GM19438 (cell line): ENCODE measurements around the gene MGAT4D.
"Not testable (repeated sequence)": the region's sequence is repeated elsewhere in the genome, so short reads cannot be mapped to it uniquely, and the experiment has no call there.

Experiments
- ATAC-seq: cut with Tn5 transposase; IDR thresholded peaks from one replicate; pipeline ENCODE4 v1.9.1; 2021; ENCODE audit warnings: low read depth; ENCODE audit not compliant: unreplicated experiment

The MGAT4D gene

GRCh38 chr4:140497747-140498636, at the start of gene MGAT4D:
Gene MGAT4D, minus strand, starts transcription at chr4:140498293. Its CDS starts 71 bp downstream, at chr4:140498222.
- no peak for ATAC-seq

GRCh38 chr4:140533951-140534480, 35.9 kb upstream of the MGAT4D start:
- ATAC-seq = no peak

GRCh38 chr4:140529434-140529833, 31.3 kb upstream of the MGAT4D start:
- ATAC-seq = no peak

GRCh38 chr4:140523857-140524742, 26.0 kb upstream of the MGAT4D start, which contains the start of gene ELMOD2:
Gene ELMOD2, plus strand, starts transcription at chr4:140524168. Its CDS starts 1,261 bp downstream, at chr4:140525429.
- peak; percentile 99 for ATAC-seq

- ATAC-seq = peak; percentile 9
Measured at GRCh38 chr4:140523370-140523856, 25.3 kb upstream of the MGAT4D start.

DNA sequence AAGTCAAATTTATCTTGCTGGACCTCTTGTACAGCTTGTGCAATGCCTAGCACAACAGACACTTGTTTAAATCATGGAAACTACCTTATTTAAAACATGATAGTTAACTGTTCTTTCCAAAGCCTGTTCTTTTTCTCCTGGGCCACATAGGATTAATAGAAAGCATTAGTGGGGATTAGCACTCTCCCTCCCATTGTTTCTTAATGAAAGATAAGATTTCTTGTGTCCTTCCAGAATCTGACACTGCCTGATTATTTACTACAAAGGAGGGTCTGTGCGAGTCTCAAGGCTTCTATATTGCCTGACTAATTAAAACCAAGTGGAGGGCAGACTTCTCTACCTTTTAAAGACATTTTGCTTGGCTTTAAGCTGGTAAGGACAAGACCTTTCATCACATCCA, 17.3 kb upstream of the MGAT4D start:
- no peak for ATAC-seq

DNA sequence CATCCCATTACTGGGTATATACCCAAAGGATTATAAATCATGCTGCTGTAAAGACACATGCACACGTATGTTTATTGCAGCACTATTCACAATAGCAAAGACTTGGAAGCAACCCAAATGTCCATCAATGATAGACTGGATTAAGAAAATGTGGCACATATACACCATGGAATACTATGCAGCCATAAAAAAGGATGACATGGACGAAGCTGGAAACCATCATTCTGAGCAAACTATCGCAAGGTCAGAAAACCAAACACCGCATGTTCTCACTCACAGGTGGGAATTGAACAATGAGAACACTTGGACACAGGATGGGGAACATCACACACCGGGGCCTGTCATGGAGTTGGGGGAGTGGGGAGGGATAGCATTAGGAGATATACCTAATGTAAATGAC, 15.7 kb upstream of the MGAT4D start:
- ATAC-seq = not testable (repeated sequence)

DNA sequence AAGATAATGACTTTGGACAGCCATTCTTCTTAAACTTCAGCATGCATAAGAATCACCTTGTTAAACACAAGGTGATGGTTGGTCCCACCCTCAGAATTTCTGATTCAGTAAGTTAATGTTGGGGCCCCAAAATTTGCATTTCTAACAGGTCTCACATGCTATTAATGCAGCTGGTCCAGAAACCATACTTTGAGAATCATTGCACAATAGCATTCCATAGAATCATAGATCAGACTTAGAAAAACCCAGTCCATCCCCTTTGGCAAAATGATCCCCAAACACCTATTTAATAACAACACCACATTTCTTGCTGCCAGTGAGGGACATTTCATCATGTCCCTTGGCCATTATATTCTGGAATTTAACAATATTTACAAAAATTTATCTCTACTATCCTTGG, 6.2 kb upstream of the MGAT4D start:
- no peak for ATAC-seq

- no peak for ATAC-seq
Measured at GRCh38 chr4:140499391-140499790, 1.3 kb upstream of the MGAT4D start.

DNA sequence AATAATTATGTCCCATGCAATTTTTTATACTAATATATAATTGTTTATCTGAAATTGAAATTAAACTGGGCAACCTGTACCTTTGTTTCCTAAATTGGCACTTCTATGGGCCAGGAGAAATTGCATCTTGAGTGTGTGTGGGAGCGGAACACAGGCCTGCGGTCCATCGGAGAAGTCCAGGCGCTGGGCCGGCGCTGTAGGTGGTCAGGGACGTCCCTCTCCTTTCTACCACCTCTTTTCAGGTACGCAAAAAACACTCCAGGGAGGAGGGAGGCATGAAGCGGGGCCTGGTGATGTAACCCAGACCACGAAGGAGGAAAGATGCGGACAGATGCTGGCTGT, 717 bp downstream of the MGAT4D start:
- ATAC-seq = no peak

DNA sequence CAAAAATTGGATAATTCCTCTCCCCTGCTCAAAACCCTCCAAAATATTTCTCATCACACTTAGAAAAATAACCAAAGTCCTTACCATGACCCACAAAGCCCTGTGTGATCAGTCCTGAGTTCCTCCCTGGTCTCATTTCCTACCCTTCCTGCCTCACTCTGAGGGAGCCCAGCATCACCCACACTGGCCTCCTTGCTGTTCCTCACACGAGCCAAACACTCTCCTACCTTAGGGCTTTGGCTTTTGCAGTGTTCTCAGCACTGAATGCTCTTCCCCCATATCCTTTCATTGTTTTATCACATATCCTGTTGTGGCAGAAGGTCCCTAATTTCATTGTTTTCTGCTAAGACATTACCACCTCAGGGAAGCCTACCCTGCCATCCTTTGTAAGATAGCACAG, 12.2 kb downstream of the MGAT4D start:
- no peak for ATAC-seq

DNA sequence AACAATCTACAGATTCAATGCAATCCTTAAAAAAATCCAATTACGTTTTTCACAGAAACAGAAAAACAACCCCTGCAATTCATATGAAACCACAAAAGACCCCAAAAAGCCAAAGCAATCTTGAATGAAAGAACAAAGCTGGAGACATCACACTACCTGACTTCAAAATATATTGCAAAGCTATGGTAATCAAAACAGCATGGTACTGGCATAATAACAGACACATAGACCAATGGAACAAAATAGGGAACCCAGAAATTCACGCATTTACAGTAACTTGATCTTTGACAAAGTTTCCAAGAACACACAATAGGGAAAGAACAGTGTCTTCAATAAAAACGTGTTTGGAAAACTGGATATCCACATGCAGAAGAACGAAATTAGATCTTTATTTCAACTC, 14.6 kb downstream of the MGAT4D start:
- no peak for ATAC-seq

DNA sequence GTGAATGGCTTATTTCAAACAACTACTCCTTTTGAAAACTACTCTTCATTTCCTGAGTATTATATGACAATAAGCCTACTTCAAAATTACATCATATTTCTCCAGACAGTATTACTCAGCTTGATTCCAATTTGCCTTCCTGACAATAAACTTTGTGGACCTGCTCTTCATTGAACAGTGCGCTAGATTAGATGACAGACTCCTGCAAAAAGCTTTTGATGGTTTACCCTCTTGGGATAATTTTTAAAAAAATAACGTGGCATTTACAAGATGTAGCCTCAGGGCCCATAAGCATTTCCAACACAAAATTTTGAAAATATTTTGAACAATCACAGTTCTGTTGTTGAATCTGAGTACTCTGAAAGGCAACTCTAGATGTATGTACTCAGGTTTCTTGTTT, 25.9 kb downstream of the MGAT4D start:
- no peak for ATAC-seq

- no peak for ATAC-seq
Measured at GRCh38 chr4:140469791-140470733, 28.0 kb downstream of the MGAT4D start.

GRCh38 chr4:140466146-140466545, 31.9 kb downstream of the MGAT4D start:
- no peak for ATAC-seq

DNA sequence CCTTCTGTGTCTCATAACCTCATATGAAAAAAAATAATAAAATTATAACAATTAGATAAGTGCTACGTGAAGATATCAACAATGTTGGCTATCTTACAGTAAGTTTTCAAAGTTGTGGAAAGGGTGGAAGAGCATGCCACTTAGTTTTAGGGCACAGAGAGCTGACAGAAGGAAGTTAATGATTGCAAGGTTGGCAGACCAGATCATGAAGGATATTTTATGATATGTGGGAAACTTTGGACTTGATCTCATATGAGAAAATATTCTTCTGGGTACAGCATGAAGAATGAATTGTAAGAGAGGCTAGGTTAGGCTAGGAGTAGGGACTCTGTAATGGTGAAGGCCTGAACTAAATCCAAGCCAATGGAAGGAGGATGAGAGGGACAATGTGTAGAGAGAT, 34.5 kb downstream of the MGAT4D start:
- no peak for ATAC-seq

- no peak for ATAC-seq
Measured at GRCh38 chr4:140463182-140463581, 34.9 kb downstream of the MGAT4D start.

DNA sequence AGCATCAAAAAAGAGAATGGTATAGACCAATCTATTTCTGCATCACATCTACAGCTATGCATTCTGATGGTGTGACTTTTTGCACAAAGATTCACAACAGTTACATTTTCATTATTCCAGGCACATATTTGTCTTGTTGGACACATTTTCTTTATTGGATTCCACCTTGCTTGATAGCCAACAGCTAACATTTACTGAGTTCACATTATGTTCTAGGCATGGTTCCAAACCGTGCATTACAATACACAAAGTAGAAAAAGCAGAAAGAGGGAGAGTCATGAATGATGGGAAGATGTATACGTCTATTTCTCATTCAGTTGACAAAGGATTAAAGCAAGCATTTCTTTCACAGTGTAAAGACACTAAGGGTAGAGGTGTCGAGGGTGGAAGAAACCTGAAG, 47.7 kb downstream of the MGAT4D start:
- no peak for ATAC-seq

- no peak for ATAC-seq
Measured at GRCh38 chr4:140448830-140449229, 49.3 kb downstream of the MGAT4D start.

GRCh38 chr4:140448162-140448561, 49.9 kb downstream of the MGAT4D start:
- no peak for ATAC-seq
